Measurements from ENCODE around the gene ARHGDIA. TPM values are rescaled to one million over a fixed set of nuclear protein-coding genes. Genes with fewer than 3 reads are reported as not detected.

ARHGDIA gene
- total RNA-seq, 4 donors from 2014 or later = 282 to 475 (median 350) TPM

DNA sequence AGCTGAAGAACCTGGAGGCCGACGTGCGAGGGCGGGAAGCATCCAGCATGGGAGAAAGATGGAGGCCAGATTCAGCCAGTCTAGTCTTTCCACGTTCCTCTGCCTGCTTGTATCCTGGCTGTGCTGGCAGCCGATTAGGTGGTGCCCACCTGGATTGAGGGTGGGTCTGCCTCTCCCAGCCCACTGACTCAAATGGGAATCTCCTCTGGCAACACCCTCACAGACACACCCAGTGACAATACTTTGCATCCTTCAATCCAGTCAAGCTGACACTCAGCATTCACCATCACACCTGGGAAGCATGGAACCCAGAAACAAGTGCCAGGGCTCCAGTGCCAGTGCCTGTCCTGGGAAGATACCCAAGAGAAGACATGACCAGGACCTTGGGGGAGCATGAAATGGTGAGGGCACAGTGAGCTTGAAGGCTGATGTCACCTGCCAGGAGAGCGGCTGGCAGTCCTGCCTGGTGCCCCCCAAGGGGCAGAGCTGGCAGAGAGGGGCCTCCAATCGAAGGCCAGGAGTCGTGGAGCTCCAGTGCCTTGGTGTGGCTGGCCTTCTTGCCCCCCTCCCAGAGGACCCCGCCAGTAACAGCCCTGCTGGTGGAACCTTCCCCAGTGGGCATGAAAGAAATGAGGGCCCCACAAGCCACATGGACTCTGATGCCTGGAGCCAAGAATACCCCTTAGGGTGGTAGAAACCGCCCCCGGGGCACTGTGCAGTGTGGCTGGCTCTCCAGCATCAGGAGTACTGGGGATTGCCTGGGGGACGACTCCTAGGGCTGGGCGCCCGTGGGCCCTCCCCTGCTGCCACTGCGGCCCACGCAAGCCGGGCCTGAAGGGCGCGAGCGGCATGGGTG, 30.3 kb upstream of the ARHGDIA start:
- Histone ChIP-seq H3K4me3 (peak overlapping the region in 3 of 4 donors; percentile 40 to 43 (median 41)), H3K4me1 (peaks cover 0 to 17% (median 7%) of the 10 kb centered on the region in 4 donors), H3K9me3 (no peaks in the 10 kb centered on the region), H3K27me3 (no peaks in the 10 kb centered on the region), H3K36me3 (peaks cover 0 to 62% (median 0%) of the 10 kb centered on the region in 3 donors), H3K27ac (no peak overlapping the region)
- no peak for TF ChIP-seq POLR2A (IDR thresholded peaks at IDR 0.05)
- TF ChIP-seq, protein P1, sequence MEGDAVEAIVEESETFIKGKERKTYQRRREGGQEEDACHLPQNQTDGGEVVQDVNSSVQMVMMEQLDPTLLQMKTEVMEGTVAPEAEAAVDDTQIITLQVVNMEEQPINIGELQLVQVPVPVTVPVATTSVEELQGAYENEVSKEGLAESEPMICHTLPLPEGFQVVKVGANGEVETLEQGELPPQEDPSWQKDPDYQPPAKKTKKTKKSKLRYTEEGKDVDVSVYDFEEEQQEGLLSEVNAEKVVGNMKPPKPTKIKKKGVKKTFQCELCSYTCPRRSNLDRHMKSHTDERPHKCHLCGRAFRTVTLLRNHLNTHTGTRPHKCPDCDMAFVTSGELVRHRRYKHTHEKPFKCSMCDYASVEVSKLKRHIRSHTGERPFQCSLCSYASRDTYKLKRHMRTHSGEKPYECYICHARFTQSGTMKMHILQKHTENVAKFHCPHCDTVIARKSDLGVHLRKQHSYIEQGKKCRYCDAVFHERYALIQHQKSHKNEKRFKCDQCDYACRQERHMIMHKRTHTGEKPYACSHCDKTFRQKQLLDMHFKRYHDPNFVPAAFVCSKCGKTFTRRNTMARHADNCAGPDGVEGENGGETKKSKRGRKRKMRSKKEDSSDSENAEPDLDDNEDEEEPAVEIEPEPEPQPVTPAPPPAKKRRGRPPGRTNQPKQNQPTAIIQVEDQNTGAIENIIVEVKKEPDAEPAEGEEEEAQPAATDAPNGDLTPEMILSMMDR (IDR thresholded peaks at IDR 0.05) = no peak
- peak in 1 of 3 donors; percentile 49 for DNase-seq

DNA sequence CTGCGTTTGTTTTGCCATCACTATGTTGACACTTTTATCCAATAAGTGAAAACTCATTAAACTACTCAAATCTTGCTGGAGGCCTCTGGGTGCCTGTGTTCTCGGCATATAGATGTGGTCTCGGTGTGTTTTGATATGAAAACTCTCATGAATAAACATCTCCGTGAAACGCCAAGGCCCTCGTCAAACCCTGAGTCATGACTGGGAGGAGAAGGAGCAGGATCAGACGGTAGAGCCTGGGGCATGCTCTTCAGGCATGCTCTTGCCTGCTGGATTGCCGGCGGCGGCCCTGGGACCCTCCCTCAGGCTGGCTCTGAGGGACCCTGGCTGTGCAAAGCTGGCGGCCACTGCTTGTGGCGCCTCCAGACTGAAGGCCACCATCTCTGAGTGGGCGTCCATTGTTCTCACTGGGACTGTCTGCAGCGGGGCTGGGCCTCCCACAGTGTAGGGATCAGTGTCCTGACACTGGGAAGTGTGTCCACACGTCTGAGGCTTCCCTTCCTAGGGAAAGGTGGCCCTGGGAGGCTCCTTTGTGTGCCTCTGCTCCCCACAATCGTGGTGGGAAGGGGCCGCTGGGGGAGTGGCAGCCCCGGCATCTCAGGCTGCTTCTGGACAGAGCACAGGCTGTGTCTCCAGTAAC, 29.2 kb upstream of the ARHGDIA start:
- no peak overlapping the region for H3K4me3 ChIP-seq
- TF ChIP-seq, protein P1 (IDR thresholded peaks at IDR 0.05) = no peak
- TF ChIP-seq POLR2A (IDR thresholded peaks at IDR 0.05) = no peak
- peaks cover 0 to 62% (median 0%) of the 10 kb centered on the region in 3 donors for H3K36me3 ChIP-seq
- peaks cover 0 to 17% (median 7%) of the 10 kb centered on the region in 4 donors for H3K4me1 ChIP-seq
- DNase-seq = no peak
- no peaks in the 10 kb centered on the region for H3K27me3 ChIP-seq
- no peak overlapping the region for H3K27ac ChIP-seq
- no peaks in the 10 kb centered on the region for H3K9me3 ChIP-seq

DNA sequence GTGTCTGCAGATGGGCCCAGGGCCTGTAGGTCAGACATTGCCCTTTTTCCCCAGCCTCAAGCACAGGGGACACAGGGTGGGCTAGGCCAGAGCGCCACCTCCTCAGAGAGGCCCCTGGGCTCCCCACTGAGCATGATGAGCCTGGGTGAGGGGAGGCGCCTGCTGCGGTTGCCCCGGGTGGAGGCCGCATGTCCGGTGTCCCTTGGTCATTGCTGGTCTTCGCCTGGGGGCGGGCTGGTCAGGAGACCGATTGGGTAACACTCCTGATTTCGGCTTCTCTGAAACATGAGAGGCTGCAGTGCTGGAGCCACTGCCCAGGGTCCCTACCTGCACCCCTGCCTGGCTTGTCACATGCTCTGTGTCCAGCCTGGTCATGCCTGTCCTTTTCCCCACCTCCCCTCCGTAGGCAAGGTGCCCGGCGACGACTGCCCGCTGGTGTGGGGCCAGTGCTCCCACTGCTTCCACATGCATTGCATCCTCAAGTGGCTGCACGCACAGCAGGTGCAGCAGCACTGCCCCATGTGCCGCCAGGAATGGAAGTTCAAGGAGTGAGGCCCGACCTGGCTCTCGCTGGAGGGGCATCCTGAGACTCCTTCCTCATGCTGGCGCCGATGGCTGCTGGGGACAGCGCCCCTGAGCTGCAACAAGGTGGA, 28.5 kb upstream of the ARHGDIA start:
- Histone ChIP-seq H3K4me1 (peaks cover 0 to 17% (median 7%) of the 10 kb centered on the region in 4 donors), H3K36me3 (peaks cover 0 to 65% (median 0%) of the 10 kb centered on the region in 3 donors), H3K27ac (no peak overlapping the region), H3K4me3 (no peak overlapping the region), H3K9me3 (no peaks in the 10 kb centered on the region), H3K27me3 (no peaks in the 10 kb centered on the region)
- no peak for DNase-seq
- TF ChIP-seq POLR2A (IDR thresholded peaks at IDR 0.05) = no peak
- TF ChIP-seq, protein P1 (IDR thresholded peaks at IDR 0.05) = no peak

GRCh38 chr17:81898885-81899284, 27.7 kb upstream of the ARHGDIA start:
- Histone ChIP-seq H3K27ac (no peak overlapping the region), H3K9me3 (no peaks in the 10 kb centered on the region), H3K36me3 (peaks cover 0 to 64% (median 0%) of the 10 kb centered on the region in 3 donors), H3K4me3 (no peak overlapping the region), H3K4me1 (peaks cover 0 to 17% (median 7%) of the 10 kb centered on the region in 4 donors), H3K27me3 (no peaks in the 10 kb centered on the region)
- no peak for DNase-seq
- TF ChIP-seq POLR2A (IDR thresholded peaks at IDR 0.05) = no peak

DNA sequence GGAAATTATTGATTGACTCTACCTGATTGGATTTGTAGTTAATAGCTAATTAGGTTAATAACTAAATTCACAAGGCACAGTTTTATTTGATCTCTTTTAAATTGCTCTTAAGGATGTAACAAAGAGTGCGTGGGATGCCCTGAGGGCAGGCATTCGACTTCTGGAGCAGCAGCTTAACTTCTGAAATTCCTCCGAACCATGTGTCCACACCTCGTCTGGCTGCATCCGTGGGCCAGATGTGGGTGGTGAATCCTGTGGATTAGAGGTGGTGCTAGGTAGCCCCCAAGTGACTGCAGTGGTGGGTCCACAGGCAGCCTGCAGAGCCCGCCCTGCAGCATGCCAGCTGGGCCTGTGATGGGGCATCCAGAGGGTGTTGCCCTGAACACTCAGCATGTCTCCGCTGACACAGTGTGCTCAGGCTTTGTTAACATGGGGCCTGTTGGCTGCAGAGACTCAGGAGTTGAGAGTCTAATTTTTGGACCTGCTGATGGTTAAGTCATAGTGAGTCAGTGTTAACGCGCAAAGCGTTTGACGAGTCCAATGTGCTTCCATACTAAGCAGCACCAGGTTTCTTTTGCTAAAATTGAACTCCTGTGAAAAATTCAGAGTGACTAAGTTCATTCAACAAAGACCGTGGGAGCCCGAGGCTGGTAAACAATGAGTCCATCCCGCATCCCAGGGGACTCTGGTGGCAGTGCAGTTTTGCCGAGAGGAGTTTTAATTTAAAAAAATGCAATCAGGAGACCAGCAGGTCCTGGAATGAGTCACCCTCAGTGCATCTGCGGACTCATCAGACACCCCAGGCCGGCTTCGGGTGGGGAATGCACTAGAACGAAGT, 27.1 kb upstream of the ARHGDIA start:
- no peak overlapping the region for H3K27ac ChIP-seq
- no peaks in the 10 kb centered on the region for H3K9me3 ChIP-seq
- H3K36me3 ChIP-seq = peaks cover 0 to 64% (median 0%) of the 10 kb centered on the region in 3 donors
- no peaks in the 10 kb centered on the region for H3K27me3 ChIP-seq
- DNase-seq = no peak
- no peak overlapping the region for H3K4me3 ChIP-seq
- TF ChIP-seq POLR2A (IDR thresholded peaks at IDR 0.05) = no peak
- TF ChIP-seq, protein P1 (IDR thresholded peaks at IDR 0.05) = no peak
- peaks cover 0 to 17% (median 7%) of the 10 kb centered on the region in 4 donors for H3K4me1 ChIP-seq

Data from Peyer's patch (tissue), 4 donors.